Effector CD4-positive, alpha-beta T cell (primary cell): ENCODE measurements around the gene CDHR3.

Experiments used
- DNase-seq: peaks from one replicate; pipeline ENCODE4 v3.0.0-alpha.2; 2020

The CDHR3 gene

DNA sequence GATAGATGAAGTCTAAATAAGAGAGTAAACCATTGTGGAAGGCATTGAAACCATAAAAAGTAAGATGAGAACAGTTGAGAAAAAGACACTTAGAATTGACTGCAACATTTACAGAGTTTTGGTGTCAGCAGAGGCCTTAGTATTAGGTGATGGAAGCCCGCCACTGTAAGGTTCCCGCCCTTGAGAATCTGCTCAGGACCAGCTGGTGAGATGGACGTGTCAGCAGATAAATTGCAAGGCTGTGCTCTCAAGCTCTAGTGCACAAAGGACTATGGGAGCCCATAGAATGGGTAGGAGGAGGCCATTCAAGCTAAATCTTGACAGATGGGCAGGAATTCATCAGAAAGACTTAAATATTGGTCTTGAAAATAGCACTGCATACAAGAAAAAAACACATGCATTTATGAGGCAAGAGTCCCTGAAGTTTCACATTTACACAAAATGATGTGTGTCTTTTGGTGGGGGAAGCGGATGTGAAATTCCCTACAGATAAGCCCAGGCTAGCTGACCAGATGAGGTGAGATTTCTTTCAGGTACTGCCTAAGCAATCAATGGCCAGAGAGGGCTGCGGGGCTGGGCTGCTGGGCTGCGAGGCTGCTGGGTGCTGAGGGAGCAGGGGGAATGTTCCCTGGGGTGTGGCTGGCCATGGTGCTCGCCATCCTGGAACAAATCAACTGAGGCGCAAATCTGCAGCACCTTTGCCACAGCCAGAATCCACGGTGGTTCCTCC, 106.6 kb downstream of the CDHR3 start:
- DNase-seq = no peak

DNA sequence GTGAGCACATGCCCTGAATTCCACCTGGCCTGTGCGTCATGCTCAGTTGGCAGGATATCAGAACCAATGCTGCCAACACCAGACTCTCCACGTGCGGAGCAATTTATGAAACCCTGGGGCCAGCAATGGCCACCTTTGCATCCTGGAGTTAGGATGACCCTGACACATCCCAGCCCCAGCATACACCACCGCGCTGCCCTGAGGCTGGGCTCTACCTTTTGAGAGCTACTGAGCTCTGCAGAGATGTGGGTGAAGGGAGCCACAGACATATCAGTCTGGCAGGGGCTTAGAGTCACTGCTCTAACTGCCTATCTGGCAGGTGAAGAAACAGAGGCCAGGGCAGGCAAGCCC, 107.1 kb downstream of the CDHR3 start:
- no peak for DNase-seq

GRCh38 chr7:106070567-106071254, 107.6 kb downstream of the CDHR3 start:
- no peak for DNase-seq

- peak; percentile 21 for DNase-seq
These were observed 108.4 kb downstream of the CDHR3 start for GRCh38 chr7:106071356-106071998.

DNA sequence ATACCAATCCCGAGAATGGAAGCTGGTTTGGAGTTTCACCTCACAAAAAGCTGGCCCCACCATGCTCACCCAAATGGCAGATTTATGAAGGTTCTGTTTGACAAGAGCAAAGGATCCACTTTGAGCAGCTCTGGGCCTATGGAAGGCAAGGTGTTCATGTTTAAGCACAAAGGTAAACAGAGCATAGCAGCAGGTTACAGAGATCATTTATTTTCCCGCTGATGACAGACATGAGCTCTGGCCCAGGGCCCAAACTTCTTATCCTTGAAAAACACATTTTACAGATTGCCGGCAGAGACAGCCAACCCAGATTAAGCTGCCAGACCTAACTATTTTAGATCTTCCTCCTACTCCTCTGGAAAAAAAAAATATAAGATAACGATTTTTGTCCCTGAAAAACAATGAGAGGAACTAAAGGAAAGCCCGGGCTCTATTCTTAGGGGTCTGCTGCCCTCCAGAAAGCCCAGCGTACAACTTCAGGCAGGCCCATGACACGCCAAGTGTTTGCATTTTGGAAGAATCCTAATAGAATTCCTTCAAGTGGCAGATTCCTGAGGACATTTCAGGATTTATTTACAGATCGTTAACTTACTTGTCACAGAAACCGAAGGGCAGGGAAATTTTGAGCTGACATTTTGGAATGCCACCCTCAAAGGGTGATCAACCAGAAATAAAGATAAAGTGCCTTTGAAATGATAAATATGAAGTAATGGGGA, 109.1 kb downstream of the CDHR3 start:
- DNase-seq = no peak

GRCh38 chr7:106072715-106073091, 109.6 kb downstream of the CDHR3 start:
- DNase-seq = no peak

- no peak for DNase-seq
These were observed 110.6 kb downstream of the CDHR3 start for GRCh38 chr7:106073701-106074100.

DNA sequence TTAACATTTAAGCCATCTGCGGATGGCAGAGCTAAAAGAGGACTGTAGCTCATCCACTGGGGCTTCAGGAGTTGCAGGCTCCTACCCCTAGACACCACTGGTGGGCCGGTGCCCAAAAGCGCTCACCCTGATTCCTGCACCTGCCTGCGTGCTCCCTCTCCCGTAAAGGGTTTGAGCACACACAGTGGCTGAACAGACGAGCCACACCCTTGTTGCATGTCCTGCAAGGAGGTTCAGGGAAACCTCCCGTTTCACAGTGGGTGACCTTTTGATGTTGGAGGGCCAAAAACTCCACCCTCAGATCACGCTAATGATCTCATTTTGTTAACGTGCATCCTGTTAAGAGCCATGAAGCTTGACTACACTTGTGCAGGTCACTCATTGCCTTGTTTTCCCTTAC, 111.2 kb downstream of the CDHR3 start:
- DNase-seq = no peak

DNA sequence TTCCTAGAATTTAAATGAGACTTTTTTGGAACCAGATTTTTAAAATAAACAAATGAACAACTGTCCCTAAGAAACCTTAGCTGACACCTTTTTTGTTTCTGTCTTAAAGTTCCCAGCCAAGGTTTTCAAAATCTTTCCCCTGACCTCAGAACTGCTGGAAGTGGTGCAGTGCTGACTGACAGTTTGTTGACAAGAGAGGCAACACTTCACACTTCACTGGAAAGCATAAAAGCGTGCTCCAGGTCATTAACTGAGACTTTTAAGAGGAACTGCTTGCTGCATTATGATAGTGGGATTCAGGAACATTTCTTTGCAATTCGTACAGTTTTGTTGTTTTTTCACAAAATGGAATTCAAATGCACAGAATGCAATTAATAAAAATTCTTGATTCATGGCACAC, 112.9 kb downstream of the CDHR3 start:
- DNase-seq = no peak

GRCh38 chr7:106076537-106076936, 113.5 kb downstream of the CDHR3 start:
- DNase-seq = no peak

DNA sequence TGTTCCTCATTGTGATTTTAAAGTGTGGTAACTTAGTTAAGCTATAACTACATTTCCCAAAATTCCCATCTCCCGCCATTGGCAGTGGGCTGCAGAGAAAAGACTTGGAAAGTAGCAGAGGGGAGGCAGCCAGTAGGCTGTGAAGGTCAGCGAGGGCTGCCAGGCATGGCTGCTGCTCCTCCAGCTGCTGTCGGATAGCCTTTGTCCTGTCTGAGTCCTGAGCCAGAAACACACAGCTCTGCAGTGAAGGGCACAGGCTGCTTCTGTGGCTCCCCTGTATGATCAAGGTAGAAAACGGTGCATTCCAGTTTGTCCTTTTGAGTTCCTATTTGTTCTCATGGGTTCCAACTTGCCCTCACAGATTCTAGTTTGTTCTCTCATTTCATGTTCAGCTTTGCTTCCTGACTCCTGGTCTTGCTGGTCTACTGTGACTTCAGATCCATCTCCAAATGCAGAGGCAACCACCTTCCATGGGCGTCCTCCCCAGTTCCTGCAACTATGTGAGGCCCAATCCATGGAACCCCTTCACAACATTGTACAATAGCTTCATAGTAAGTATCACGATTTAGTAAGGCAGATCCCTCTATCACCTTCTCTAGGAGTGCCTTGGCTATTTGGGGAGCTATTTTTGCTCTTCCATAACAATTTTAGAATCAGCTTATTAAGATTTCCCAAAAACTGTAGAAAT, 117.4 kb downstream of the CDHR3 start:
- DNase-seq = no peak

- no peak for DNase-seq
These were observed 119.2 kb downstream of the CDHR3 start for GRCh38 chr7:106082087-106082854.
